Upper lobe of left lung (tissue), 4 donors: ENCODE measurements around the gene C3AR1.

Experiments used
- EP300 ChIP-seq, 4 donors: sonication (generic); formaldehyde crosslinking; IDR thresholded peaks; one replicate each; pipeline ENCODE4 v1.5.1; 2017; ENCODE audit warnings: antibody characterized with exemption in 4 of 4, control low read depth in 2 of 4
- POLR2A ChIP-seq, 4 donors: fragments of 450-650 bp; IDR thresholded peaks; one replicate each; pipeline ENCODE4 v1.5.1; 2016 to 2017; ENCODE audit warnings: antibody characterized with exemption in 4 of 4, mild to moderate bottlenecking in 2 of 4
- POLR2AphosphoS5 ChIP-seq, 2 donors: sonication (generic); formaldehyde crosslinking; IDR thresholded peaks; one replicate each; pipeline ENCODE4 v1.5.1; 2017; ENCODE audit warnings: antibody characterized with exemption in 2 of 2
- TF ChIP-seq, protein P1 (sequence below), 6 experiments: fragments of 450-650 bp in 4 of 6; fragments of 200-600 bp in 2 of 6; sonication (generic) in 2 of 6; IDR thresholded peaks; one replicate each; pipeline ENCODE4 v1.5.1; 2016 to 2019; ENCODE audit warnings: antibody characterized with exemption in 6 of 6

DNA sequence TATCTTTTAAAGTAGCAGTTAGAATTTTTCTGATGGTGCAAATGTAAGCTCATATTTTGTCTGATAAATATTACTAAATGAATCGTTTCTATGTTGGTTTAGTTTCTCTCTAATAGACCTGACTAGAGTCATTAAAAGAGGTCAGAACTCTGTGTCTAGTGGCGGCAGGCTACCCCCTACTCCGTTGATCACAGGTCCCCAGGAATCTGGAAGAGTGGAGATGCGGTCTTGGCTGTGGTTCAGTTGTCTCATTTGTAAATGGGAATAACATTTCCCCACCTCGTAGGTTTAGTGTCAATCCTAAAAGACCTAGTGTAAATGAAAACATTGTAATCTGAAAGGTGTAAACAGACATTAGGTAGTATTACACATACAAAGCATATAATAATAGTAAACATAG, 38.3 kb downstream of the C3AR1 start:
- TF ChIP-seq, protein P1, sequence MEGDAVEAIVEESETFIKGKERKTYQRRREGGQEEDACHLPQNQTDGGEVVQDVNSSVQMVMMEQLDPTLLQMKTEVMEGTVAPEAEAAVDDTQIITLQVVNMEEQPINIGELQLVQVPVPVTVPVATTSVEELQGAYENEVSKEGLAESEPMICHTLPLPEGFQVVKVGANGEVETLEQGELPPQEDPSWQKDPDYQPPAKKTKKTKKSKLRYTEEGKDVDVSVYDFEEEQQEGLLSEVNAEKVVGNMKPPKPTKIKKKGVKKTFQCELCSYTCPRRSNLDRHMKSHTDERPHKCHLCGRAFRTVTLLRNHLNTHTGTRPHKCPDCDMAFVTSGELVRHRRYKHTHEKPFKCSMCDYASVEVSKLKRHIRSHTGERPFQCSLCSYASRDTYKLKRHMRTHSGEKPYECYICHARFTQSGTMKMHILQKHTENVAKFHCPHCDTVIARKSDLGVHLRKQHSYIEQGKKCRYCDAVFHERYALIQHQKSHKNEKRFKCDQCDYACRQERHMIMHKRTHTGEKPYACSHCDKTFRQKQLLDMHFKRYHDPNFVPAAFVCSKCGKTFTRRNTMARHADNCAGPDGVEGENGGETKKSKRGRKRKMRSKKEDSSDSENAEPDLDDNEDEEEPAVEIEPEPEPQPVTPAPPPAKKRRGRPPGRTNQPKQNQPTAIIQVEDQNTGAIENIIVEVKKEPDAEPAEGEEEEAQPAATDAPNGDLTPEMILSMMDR (IDR thresholded peaks at IDR 0.05), result no peak
- no peak for TF ChIP-seq POLR2A (IDR thresholded peaks at IDR 0.05)
- no peak for TF ChIP-seq POLR2AphosphoS5 (IDR thresholded peaks at IDR 0.05)
- TF ChIP-seq EP300 (IDR thresholded peaks at IDR 0.05), result no peak
